GM23338 (cell line): Measurements from ENCODE around the gene SLC45A1. TPM values are rescaled to one million over a fixed set of nuclear protein-coding genes. Genes with fewer than 3 reads are reported as not detected.

Source experiments
- ATAC-seq: fragments of 200-7000 bp; cut with Tn5 transposase; 3 replicates; pipeline ENCODE4 v1.9.1; 2020
- DNase-seq: peaks from one replicate; pipeline ENCODE4 v3.0.0-alpha.2; 2015; ENCODE audit warnings: low spot score
- H2AFZ ChIP-seq: fragments of 200-600 bp; sonication (generic); 2 replicates; pipeline ENCODE4 v1.8.0; 2016; ENCODE audit warnings: antibody characterized with exemption, mild to moderate bottlenecking, moderate library complexity
- H3F3A ChIP-seq: fragments of 200-600 bp; sonication (generic); replicated peaks from 2 replicates; pipeline ENCODE4 v1.8.0; 2017; ENCODE audit warnings: antibody characterized with exemption, mixed run types, low read depth
- H3K27ac ChIP-seq: fragments of 200-600 bp; sonication (generic); 2 replicates; pipeline ENCODE4 v1.6.1; 2016; ENCODE audit warnings: low read depth
- H3K27me3 ChIP-seq: fragments of 200-600 bp; sonication (generic); 2 replicates; pipeline ENCODE4 v1.8.0; 2016; ENCODE audit warnings: mild to moderate bottlenecking, mixed run types, moderate library complexity; ENCODE audit not compliant: insufficient read depth
- H3K36me3 ChIP-seq: fragments of 200-600 bp; sonication (generic); 2 replicates; pipeline ENCODE4 v1.8.0; 2016; ENCODE audit warnings: mild to moderate bottlenecking; ENCODE audit not compliant: insufficient read depth
- H3K4me1 ChIP-seq: fragments of 200-600 bp; sonication (generic); 2 replicates; pipeline ENCODE4 v1.8.0; 2016; ENCODE audit warnings: mild to moderate bottlenecking, moderate library complexity; ENCODE audit not compliant: insufficient read depth
- H3K4me2 ChIP-seq: fragments of 200-600 bp; sonication (generic); 2 replicates; pipeline ENCODE4 v1.7.1; 2017; ENCODE audit warnings: mixed run types
- H3K4me3 ChIP-seq: fragments of 200-600 bp; sonication (generic); 2 replicates; pipeline ENCODE4 v1.6.1; 2016; ENCODE audit warnings: mixed run types
- H3K79me2 ChIP-seq: fragments of 200-600 bp; sonication (generic); replicated peaks from 2 replicates; pipeline ENCODE4 v1.8.0; 2017; ENCODE audit warnings: mild to moderate bottlenecking; ENCODE audit not compliant: insufficient read depth
- H3K9me2 ChIP-seq: fragments of 200-600 bp; sonication (generic); 2 replicates; pipeline ENCODE4 v1.8.0; 2017; ENCODE audit not compliant: insufficient read depth
- H4K20me1 ChIP-seq: fragments of 200-600 bp; sonication (generic); replicated peaks from 2 replicates; pipeline ENCODE4 v1.8.0; 2017; ENCODE audit warnings: mild to moderate bottlenecking; ENCODE audit not compliant: insufficient read depth
- H3K27ac Mint-ChIP-seq: 2 replicates; pipeline ENCODE4 v1.8.0; 2020; ENCODE audit warnings: inconsistent platforms, mild to moderate bottlenecking, moderate library complexity, mixed read lengths
- H3K27me3 Mint-ChIP-seq: 3 replicates; pipeline ENCODE4 v1.8.0; 2022; ENCODE audit warnings: low read depth, mild to moderate bottlenecking, moderate library complexity, mixed read lengths, inconsistent platforms; ENCODE audit not compliant: insufficient read depth, poor library complexity
- H3K36me3 Mint-ChIP-seq: 3 replicates; pipeline ENCODE4 v1.8.0; 2021; ENCODE audit warnings: low read depth, mild to moderate bottlenecking, inconsistent platforms, moderate library complexity, mixed read lengths
- H3K4me1 Mint-ChIP-seq: 3 replicates; pipeline ENCODE4 v1.8.0; 2020; ENCODE audit warnings: mild to moderate bottlenecking, inconsistent platforms, mixed read lengths
- H3K4me3 Mint-ChIP-seq: 3 replicates; pipeline ENCODE4 v1.8.0; 2021; ENCODE audit warnings: moderate library complexity, mild to moderate bottlenecking, inconsistent platforms, mixed read lengths
- H3K9me3 Mint-ChIP-seq: 3 replicates; pipeline ENCODE4 v1.8.0; 2020; ENCODE audit warnings: moderate library complexity, mild to moderate bottlenecking, inconsistent platforms, mixed read lengths
- CREB1 ChIP-seq: fragments of 250-450 bp; sonication (Bioruptor Pico); IDR thresholded peaks from 2 replicates; pipeline ENCODE4 v1.5.0; 2020; ENCODE audit warnings: low read depth, mild to moderate bottlenecking, moderate library complexity
- CTCF ChIP-seq, 2 experiments: fragments of 200-600 bp in 1 of 2; sonication (generic) in 1 of 2; conservative IDR thresholded peaks; 2 replicates each; pipeline versions ENCODE4 v1.5.1 to v1.6.1; 2016 to 2017; ENCODE audit warnings: antibody characterized with exemption in 2 of 2, low read depth in 2 of 2, mild to moderate bottlenecking in 2 of 2, moderate library complexity in 1 of 2
- ETS1 ChIP-seq: IDR thresholded peaks from 2 replicates; pipeline ENCODE4 v1.6.1; 2016; ENCODE audit warnings: antibody characterized with exemption
- EZH2 ChIP-seq: fragments of 200-600 bp; sonication (generic); IDR thresholded peaks from one replicate; pipeline ENCODE4 v1.8.0; 2017; ENCODE audit warnings: antibody characterized with exemption, mild to moderate bottlenecking, low read depth; ENCODE audit not compliant: unreplicated experiment
- JUNB ChIP-seq: IDR thresholded peaks from one replicate; pipeline ENCODE4 v1.6.1; 2016; ENCODE audit warnings: antibody characterized with exemption; ENCODE audit not compliant: unreplicated experiment
- NANOG ChIP-seq: IDR thresholded peaks from 2 replicates; pipeline ENCODE4 v1.6.1; 2016; ENCODE audit warnings: antibody characterized with exemption, borderline replicate concordance
- POLR2AphosphoS5 ChIP-seq: IDR thresholded peaks from 2 replicates; pipeline ENCODE4 v1.6.1; 2016; ENCODE audit warnings: antibody characterized with exemption, low read depth
- REST ChIP-seq: IDR thresholded peaks from one replicate; pipeline ENCODE4 v1.6.1; 2018; ENCODE audit warnings: antibody characterized with exemption; ENCODE audit not compliant: unreplicated experiment
- STAT1 ChIP-seq: IDR thresholded peaks from one replicate; pipeline ENCODE4 v1.6.1; 2016; ENCODE audit warnings: antibody characterized with exemption; ENCODE audit not compliant: unreplicated experiment
- ZNF114 ChIP-seq: fragments of 250-450 bp; sonication (Bioruptor Pico); IDR thresholded peaks from 2 replicates; pipeline ENCODE4 v1.5.0; 2020; ENCODE audit warnings: mild to moderate bottlenecking, moderate library complexity
- ZNF331 ChIP-seq: fragments of 250-450 bp; sonication (Bioruptor Pico); IDR thresholded peaks from 2 replicates; pipeline ENCODE4 v1.5.0; 2020; ENCODE audit warnings: low read depth, mild to moderate bottlenecking, moderate library complexity
- ZNF462 ChIP-seq: fragments of 250-450 bp; sonication (Bioruptor Pico); IDR thresholded peaks from 2 replicates; pipeline ENCODE4 v1.5.0; 2020; ENCODE audit warnings: mild to moderate bottlenecking, moderate library complexity
- polyA plus RNA-seq: library from polyadenylated mRNA; unstranded; fragments of >200 nt; fragmentation: Nextera tagmentation; extraction: Ambion mirVana; gene quantifications from 2 replicates; pipeline ENCODE4 v1.2.1, GENCODE V29; 2016
- total RNA-seq: library from RNA; depleted of rRNA; stranded (reverse); fragments of >200 nt; shearing (Covaris generic); gene quantifications from 2 replicates; pipeline ENCODE4 v1.2.3, GENCODE V29; 2014

The SLC45A1 gene
- total and polyA plus RNA-seq, 2 experiments from 2014 or later, result 1.3 to 2.3 TPM

GRCh38 chr1:8339203-8339600, 21.3 kb downstream of the SLC45A1 start (continued):
- TF ChIP-seq REST (no peak), ZNF114 (no peak), STAT1 (no peak), JUNB (no peak), ZNF331 (CRISPR knock-in tag) (no peak), CTCF (conservative IDR thresholded peaks at IDR 0.05; ENCODE audit: low read depth in 2 of 2) (no peak)

- Mint-ChIP-seq H3K9me3 (peaks cover 3% of the 10 kb centered on the region; the same call in 1 of the 3 replicates), H3K27ac (no peak overlapping the region), H3K27me3 (no peaks in the 10 kb centered on the region), H3K36me3 (peaks cover 7% of the 10 kb centered on the region), H3K4me1 (no peaks in the 10 kb centered on the region), H3K4me3 (no peak overlapping the region)
- Histone ChIP-seq H3K27me3 (no peaks in the 10 kb centered on the region), H4K20me1 (no peaks in the 10 kb centered on the region), H2AFZ (no peak overlapping the region), H3K36me3 (no peaks in the 10 kb centered on the region), H3K27ac (no peak overlapping the region), H3K4me1 (no peaks in the 10 kb centered on the region), H3K79me2 (no peaks in the 10 kb centered on the region), H3K9me2 (no peaks in the 10 kb centered on the region), H3F3A (no peaks in the 10 kb centered on the region), H3K4me3 (no peak overlapping the region), H3K4me2 (no peak overlapping the region)
- DNase-seq (no peak), ATAC-seq (no peak)
- no peak for TF ChIP-seq ZNF462 (CRISPR knock-in tag)
- no peak for TF ChIP-seq ETS1
- TF ChIP-seq STAT1, result no peak
- no peak for TF ChIP-seq ZNF331 (CRISPR knock-in tag)
- TF ChIP-seq NANOG, result no peak
- no peak for TF ChIP-seq CREB1 (CRISPR knock-in tag)
- no peak for TF ChIP-seq POLR2AphosphoS5
- no peak for TF ChIP-seq EZH2
Observed at GRCh38 chr1:8340448-8340847, 22.5 kb downstream of the SLC45A1 start.
